NCI-H1930 (cell line): ENCODE results near the gene VPS33B.
"Not testable (repeated sequence)": the region's sequence is repeated elsewhere in the genome, so short reads cannot be mapped to it uniquely, and the experiment has no call there.

ENCODE experiments used
- DNase-seq, 2 experiments: peaks; one replicate each; lab custom pipeline; 2025; lab: John Stamatoyannopoulos, UW

VPS33B gene

GRCh38 chr15:91031796-91032195, 9.4 kb upstream of the VPS33B start:
- no peak for DNase-seq

GRCh38 chr15:91027677-91028076, 5.3 kb upstream of the VPS33B start:
- no peak for DNase-seq

- DNase-seq: no peak
These were observed 1.3 kb upstream of the VPS33B start for GRCh38 chr15:91023720-91024119.

- DNase-seq: no peak
These were observed 387 bp upstream of the VPS33B start for GRCh38 chr15:91022832-91023129.

- DNase-seq: no peak
These were observed 799 bp downstream of the VPS33B start for GRCh38 chr15:91021516-91022074.

GRCh38 chr15:91018158-91018557, 4.2 kb downstream of the VPS33B start:
- DNase-seq: no peak

GRCh38 chr15:91017716-91018115, 4.7 kb downstream of the VPS33B start:
- no peak for DNase-seq

GRCh38 chr15:91013701-91014100, 8.7 kb downstream of the VPS33B start:
- DNase-seq: not testable (repeated sequence)

- DNase-seq: no peak
These were observed 15.1 kb downstream of the VPS33B start for GRCh38 chr15:91007266-91007665.

GRCh38 chr15:91001209-91001608, 21.2 kb downstream of the VPS33B start:
- no peak for DNase-seq

- no peak for DNase-seq
These were observed 23.7 kb downstream of the VPS33B start for GRCh38 chr15:90998737-90999136.

GRCh38 chr15:90994417-90995311, 27.7 kb downstream of the VPS33B start, which contains the start of gene PRC1:
Gene PRC1, minus strand, starts transcription at chr15:90994535. Its CDS starts 118 bp downstream, at chr15:90994417.
- DNase-seq: peak; percentile 92 to 93

GRCh38 chr15:90994059-90994416, 28.4 kb downstream of the VPS33B start:
- no peak for DNase-seq

- no peak for DNase-seq
These were observed 30.7 kb downstream of the VPS33B start for GRCh38 chr15:90991587-90992285.

- DNase-seq: no peak
These were observed 31.9 kb downstream of the VPS33B start for GRCh38 chr15:90990446-90990845.

GRCh38 chr15:90989040-90989768, 33.2 kb downstream of the VPS33B start:
- DNase-seq: no peak

GRCh38 chr15:90988296-90988695, 34.1 kb downstream of the VPS33B start:
- no peak for DNase-seq

- no peak for DNase-seq
These were observed 34.7 kb downstream of the VPS33B start for GRCh38 chr15:90987561-90988141.

GRCh38 chr15:90986790-90987507, 35.4 kb downstream of the VPS33B start:
- no peak for DNase-seq

GRCh38 chr15:90982135-90982534, 40.3 kb downstream of the VPS33B start:
- DNase-seq: no peak

- DNase-seq: no peak
These were observed 40.7 kb downstream of the VPS33B start for GRCh38 chr15:90981681-90982080.
